Forelimb muscle (tissue), 1 donor: ENCODE measurements around the gene FKBP2. TPM values are rescaled to one million over a fixed set of nuclear protein-coding genes. Genes with fewer than 3 reads are reported as not detected.
A peak's percentile ranks its signal among the peaks of the same experiment; 100 is the strongest.

Experiments used
- DNase-seq: peaks from one replicate; pipeline ENCODE4 v3.0.0-alpha.2; 2013; ENCODE audit warnings: low read depth
- polyA plus RNA-seq: library from polyadenylated mRNA; unstranded; fragments of 120-200 nt; gene quantifications from one replicate; pipeline ENCODE4 v1.2.1, GENCODE V29; 2013; ENCODE audit not compliant: insufficient read length

FKBP2 gene
- polyA plus RNA-seq, 1 donor: 43.2 TPM

DNA sequence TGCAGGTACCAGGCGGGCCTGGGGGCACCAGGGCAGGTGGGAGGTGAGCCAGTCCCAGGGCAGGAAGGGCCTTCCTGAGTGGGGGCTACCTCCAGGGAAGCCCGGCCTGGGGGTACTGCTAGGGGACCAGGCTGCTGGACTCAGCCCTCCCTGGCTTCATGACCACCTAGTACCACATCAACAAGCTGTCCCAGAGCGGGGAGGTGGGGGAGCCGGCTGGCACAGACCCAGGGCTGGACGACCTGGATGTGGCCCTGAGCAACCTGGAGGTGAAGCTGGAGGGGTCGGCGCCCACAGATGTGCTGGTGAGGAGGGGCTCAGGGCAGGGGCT is 21.6 kb upstream of the FKBP2 start:
- no peak for DNase-seq

GRCh38 chr11:64219755-64220154 is 21.1 kb upstream of the FKBP2 start:
- DNase-seq: no peak

GRCh38 chr11:64220271-64220670 is 20.6 kb upstream of the FKBP2 start:
- no peak for DNase-seq

GRCh38 chr11:64220798-64221197 is 20.1 kb upstream of the FKBP2 start:
- DNase-seq: no peak

- DNase-seq: no peak
Measured at GRCh38 chr11:64222651-64223000, 18.3 kb upstream of the FKBP2 start.

- no peak for DNase-seq
Measured at GRCh38 chr11:64223001-64223651, 17.8 kb upstream of the FKBP2 start.

DNA sequence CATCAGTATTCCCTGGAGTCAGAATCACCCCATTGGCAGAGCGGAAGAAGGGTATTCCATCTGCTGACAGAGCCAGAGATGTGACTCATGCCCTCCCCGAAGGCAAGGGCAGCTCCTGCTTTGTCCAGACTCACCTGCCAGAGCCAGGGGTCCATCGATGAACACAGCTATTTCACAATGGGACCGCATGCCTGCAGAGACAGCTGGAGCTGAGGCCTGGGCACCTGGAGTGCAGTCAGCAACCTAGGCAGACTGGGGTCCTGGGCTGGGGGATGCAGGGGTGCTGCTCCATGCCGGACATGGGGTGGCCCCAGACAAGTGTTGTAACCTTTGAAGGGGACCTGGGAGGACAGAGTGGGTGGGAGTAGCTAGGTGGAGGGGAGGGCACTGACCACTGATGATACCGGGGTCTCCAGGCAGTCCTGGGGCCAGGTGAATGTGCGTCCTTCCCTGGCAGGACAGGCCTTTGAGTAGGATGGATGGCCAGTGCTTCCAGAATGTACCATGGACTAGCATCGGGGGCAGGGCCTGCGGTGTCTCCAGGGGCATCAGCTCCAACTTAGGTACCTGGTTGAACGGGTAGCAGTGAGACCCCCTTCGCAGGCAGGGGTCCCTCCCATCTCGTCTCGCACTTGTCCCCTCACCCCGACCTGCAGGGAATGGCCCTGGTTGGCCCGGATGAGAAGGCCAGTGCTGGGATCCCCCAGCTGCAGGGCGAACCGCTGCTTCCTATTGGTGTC is 16.6 kb upstream of the FKBP2 start:
- DNase-seq: no peak

DNA sequence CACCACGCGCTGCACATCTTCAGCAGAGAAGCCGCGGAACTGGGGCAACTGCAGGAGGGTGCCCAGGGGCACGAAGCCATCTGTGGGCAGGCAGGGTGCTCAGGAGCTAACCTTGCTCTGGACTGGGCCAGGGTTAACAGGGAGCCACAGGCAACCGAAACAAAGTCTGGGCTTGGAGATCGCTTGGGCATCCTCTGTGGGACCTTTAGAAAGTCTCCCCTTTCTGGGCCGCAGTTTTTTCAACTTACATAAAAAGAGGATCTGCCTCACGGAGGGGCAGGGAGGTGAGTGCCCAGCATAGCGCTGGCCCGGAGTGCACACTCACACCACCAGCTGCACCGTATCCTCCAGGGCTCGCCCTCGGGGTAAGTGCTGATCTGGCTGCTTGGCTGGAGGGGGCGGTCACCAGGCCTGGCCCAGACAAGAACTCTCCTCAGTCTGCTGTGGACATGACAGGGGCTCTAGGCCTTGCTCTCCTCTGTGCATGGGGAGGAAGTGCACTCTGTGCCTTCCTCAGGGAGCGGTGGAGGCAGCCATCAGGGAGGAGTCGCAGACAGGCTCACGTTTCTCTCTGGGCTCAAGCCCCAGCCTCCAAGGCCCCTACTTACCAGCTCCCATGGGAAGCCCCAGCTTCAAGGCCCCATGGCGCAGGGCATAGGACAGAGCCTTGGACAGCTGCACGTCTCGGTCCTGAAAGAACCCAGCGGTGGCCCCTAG is 15.8 kb upstream of the FKBP2 start:
- no peak for DNase-seq

DNA sequence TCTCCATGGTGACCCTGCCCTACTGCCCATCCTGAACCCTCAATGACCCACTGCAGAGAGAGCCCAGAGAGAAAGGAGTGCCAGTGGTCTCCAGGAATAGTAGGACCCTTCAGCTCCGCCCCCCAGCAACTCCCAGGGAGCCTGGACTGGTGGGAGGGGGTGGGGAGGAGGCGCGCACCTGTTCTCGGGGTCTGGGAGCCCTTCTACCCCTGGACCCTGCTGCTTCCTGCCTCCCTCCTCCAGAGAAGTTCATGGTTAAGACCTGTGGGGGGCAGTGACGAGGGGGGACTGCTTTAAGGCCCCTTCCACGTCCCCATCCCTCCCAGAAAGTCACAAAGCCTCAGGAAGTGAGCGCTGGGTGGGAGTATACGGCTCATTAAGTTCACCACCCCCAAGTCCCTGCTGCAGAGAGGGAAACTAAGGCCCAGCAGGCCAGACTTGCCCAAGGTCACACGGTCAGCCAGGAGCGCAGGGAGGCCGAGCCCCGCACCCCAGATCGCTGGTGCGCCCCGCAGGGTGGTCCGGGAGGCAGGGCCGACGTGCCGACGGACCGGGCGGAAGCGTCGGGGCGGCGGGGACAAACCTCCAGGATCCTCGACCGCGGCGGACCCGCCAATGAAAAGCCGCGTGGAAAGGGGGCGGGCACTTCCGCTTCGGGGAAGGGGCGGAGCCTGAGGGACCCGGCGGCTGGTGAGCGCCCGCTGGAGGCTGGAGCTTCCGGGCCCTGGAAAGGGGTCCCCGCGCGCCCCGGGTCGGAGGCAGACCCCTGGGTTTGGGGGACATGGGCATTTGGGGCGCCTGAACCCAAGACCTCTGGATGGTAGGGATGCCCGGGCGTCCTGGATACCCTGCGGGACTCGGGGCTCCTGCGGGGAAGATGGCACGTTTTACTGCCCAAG is 15.0 kb upstream of the FKBP2 start, which contains the start of the genes NUDT22 and TRPT1:
Gene NUDT22, plus strand, starts transcription at position 667 of the 899 bp plus-strand sequence. CDS start 379 bp downstream, outside the sequence.
Gene TRPT1, minus strand, starts transcription at position 579 of the 899 bp plus-strand sequence. Its CDS starts 326 bp downstream, at position 253.
- DNase-seq: no peak

- no peak for DNase-seq
Measured at GRCh38 chr11:64226507-64227051, 14.3 kb upstream of the FKBP2 start.

- no peak for DNase-seq
Measured at GRCh38 chr11:64227405-64227956, 13.4 kb upstream of the FKBP2 start.

DNA sequence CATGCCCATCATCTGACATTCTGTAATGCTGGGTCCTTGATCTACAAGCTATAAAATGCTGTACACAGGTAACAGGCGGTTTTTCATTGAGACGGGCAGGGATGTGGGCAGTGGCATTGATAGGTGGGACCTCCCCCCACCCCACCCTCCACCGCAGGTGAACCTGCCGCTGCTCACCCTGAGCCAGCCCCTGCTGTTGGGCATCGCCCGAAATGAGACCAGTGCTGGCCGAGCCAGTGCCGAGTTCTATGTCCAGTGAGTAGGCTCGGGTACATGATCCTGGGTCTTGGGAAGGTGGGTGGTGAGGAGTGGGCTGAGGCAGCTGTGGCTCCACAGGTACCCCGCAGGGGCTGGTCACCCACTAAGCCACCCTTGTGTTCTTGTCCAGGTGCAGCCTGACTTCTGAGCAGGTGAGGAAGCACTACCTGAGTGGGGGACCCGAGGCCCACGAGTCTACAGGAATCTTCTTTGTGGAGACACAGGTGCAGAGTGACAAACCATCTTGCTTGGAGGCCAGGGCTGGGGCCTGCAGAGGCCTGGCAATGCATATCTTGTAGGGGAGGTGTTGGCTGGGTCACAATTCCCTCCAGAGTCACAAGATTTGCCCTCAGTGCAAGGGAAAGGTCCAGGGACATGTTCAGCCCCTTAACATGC is 11.7 kb upstream of the FKBP2 start:
- no peak for DNase-seq

GRCh38 chr11:64229744-64230170 is 11.1 kb upstream of the FKBP2 start:
- DNase-seq: no peak

DNA sequence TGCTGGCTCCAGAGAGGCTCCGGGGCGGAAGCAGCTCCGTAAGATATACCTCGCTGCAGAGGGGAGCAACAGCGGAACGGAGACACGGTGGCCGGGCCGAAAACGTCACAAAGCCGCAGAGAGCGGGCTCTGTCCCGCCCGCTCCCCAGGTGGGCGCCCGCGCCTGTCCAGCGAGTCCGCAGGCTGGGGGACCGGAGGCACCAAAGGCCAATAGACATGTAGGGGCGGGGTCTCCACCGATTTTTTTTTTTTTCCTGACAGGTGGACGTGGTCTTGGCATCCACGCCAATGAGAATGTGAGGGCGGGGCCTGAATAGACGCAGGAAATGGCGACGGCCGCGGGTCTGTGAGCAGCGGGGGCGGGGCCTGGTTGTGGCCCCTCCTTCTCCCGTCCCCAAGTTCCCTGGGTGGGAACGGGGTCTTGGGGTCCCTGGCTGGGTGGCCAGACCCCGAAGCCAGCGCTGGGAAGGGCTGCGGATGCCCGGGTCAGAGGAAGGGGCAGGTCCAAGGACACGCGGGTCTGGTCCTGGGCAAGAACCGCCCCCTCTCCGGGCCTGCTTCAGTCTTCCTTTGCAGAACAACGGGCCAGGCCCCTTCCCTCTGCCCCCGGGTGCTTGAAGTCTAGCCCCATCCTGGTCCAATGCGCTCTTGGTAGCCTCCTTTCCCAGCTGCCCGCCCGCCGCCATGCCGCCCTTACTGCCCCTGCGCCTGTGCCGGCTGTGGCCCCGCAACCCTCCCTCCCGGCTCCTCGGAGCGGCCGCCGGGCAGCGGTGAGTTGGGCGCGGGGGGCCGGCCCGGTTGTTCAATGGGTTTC is 10.5 kb upstream of the FKBP2 start, which contains the start of gene DNAJC4:
Gene DNAJC4, plus strand, starts transcription at position 378 of the 814 bp plus-strand sequence. Its CDS starts 307 bp downstream, at position 685.
- peak; percentile 67 for DNase-seq

DNA sequence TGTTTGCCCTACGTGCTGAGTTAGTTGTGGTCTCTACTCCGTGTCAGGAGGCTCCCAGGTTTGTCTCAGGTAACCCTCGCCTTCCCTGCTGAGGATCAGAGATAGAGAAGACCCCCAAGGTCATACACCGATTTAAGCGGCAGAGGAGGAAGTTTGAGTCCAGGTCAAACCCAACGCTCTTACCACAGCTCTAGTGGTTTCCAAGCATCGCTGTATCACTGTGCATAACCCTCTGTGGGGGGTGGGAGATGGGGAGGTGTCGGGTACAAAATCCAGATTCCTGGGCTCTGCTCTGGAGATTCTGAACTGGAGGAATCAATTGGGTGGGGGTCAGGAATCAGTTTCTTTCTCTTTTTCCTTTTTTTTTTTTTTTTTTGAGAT is 9.9 kb upstream of the FKBP2 start:
- no peak for DNase-seq

DNA sequence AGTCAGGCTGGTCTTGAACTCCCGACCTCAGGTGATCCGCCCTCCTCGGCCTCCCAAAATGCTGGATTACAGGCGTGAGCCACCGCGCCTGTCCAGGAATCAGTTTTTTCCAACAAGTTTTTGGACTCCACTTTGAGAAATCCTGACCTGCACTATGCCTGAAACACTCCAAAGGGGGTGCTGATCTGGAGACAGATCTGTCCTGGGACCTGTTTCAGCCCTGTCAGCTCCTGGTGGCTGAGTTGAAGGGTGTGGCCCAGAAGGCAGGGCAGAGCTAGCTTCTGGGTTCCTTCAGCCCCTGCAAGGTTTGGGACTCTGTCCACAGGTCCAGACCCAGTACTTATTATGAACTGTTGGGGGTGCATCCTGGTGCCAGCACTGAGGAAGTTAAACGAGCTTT is 9.3 kb upstream of the FKBP2 start:
- DNase-seq: no peak

DNA sequence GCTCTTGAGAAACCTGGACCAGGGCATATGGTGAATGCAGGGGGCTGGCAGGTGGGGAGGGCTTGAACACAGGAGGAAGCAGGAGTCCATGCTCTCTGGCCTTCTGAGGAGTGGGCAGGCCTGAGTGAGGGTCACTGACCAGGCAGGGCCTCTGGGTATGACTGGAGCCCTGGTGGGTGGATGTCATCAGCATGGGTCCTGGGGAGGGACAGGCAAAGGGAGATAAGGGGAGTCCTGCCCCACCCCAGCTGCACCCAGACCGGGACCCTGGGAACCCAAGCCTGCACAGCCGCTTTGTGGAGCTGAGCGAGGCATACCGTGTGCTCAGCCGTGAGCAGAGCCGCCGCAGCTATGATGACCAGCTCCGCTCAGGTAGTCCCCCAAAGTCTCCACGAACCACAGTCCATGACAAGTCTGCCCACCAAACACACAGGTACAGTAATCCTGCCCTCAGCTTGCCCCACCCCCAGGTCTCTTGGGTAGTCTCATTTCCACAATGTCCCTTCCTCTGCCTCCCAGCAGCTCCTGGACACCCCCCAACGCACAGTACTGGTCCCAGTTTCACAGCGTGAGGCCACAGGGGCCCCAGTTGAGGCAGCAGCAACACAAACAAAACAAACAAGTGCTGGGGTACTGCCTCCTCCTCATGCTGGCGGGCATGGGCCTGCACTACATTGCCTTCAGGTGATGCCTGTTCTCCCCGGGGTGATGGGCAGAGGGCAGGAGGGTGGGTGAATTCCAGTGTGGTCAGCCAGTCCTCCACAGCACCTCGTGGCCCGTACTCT is 8.5 kb upstream of the FKBP2 start:
- no peak for DNase-seq

DNA sequence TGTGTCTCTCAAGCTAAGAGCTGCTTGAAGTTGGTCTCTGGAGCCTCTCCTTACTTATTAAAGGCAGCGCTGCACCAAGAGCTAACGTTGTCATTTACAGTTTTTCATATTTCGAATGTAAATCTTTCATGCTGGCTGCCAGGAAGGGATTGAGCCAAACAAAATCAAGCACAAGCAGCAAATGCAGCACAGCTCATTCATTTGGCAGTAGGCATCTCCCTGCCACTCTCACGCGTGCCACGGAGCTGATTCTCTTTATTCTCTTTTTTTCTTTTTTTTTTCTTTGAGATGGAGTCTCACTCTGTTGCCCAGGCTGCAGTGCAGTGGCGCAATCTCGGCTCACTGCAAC is 8.0 kb upstream of the FKBP2 start:
- DNase-seq: no peak
